Heart left ventricle (tissue), 13 donors: ENCODE data around the gene VSIG8.

Source experiments
- CTCF ChIP-seq, 12 donors: fragments of 200-600 bp; sonication (generic) in 4 of 12; IDR thresholded peaks; one replicate each; pipeline versions ENCODE4 v1.5.0 to v1.8.0; 2018 to 2022; ENCODE audit warnings: antibody characterized with exemption in 12 of 12, mild to moderate bottlenecking in 5 of 12
- POLR2A ChIP-seq, 2 donors: fragments of 450-650 bp; IDR thresholded peaks; one replicate each; pipeline ENCODE4 v1.6.1; 2017; ENCODE audit warnings: antibody characterized with exemption in 2 of 2, mild to moderate bottlenecking in 2 of 2, moderate library complexity in 2 of 2
- donor health status: ischemic (EF 13 %, LVEDD 7.1; RV severe dilation, severe dysfunction).
- donor health status: DM: no; HTN: yes; CAD: no.
- donor health status: DM: no; HTN: no; CAD: no.
- donor health status: ischemic (EF 25% LVEDD 6.9; RV normal size, moderate dysfunction).
- donor health status: ischemic (EF 25% LVEDD 5.7; RV mildly dilated, moderate dysfunction).
- donor health status: ischemic (EF 35%, LVEDD 5.7; RV mildly dilated, moderate dysfunction).
- donor health status: nonischemic (EF 11% LVEDD 7.7; RV severe dilation, severe dysfunction).
- donor health status: DM: yes; HTN: yes; CAD: no.
- donor health status: PGD.
- donor health status: ischemic (EF 29% LVEDD 5.4; RV normal size, mild dysfunction).
- donor health status: nonischemic (EF 23%, LVEDD 6.1; RV moderate dilation, normal function).

GRCh38 chr1:159873530-159874143, 11.2 kb upstream of the VSIG8 start:
- TF ChIP-seq POLR2A (IDR thresholded peaks at IDR 0.05) (no peak), CTCF (IDR thresholded peaks at IDR 0.05) (no peak)
